Neuronal stem cell (in vitro differentiated cells): ENCODE measurements around the gene RGS8.

Experiments
- DNase-seq: peaks from one replicate; pipeline ENCODE4 v3.0.0-alpha.2; 2013; ENCODE audit warnings: low spot score
- H2AFZ ChIP-seq: one replicate; pipeline ENCODE4 v1.6.1; 2013; ENCODE audit warnings: mild to moderate bottlenecking, low read length, inconsistent platforms
- H2AK5ac ChIP-seq: 2 replicates; pipeline ENCODE4 v1.6.1; 2013; ENCODE audit warnings: low read depth, mild to moderate bottlenecking, inconsistent platforms, low read length, moderate library complexity, mixed read lengths
- H2BK120ac ChIP-seq: 2 replicates; pipeline ENCODE4 v1.6.1; 2013; ENCODE audit warnings: low read depth, mild to moderate bottlenecking, inconsistent platforms, low read length, moderate library complexity, mixed read lengths
- H2BK12ac ChIP-seq: one replicate; pipeline ENCODE4 v1.6.1; 2013; ENCODE audit warnings: low read length, inconsistent platforms
- H2BK15ac ChIP-seq: 2 replicates; pipeline ENCODE4 v1.6.1; 2013; ENCODE audit warnings: mild to moderate bottlenecking, low read length, inconsistent platforms, mixed read lengths
- H2BK5ac ChIP-seq: one replicate; pipeline ENCODE4 v1.6.1; 2013; ENCODE audit warnings: inconsistent platforms, mild to moderate bottlenecking, low read length, moderate library complexity
- H3K14ac ChIP-seq: one replicate; pipeline ENCODE4 v1.6.1; 2013; ENCODE audit warnings: low read length, inconsistent platforms
- H3K18ac ChIP-seq: 2 replicates; pipeline ENCODE4 v1.6.1; 2013; ENCODE audit warnings: low read length, inconsistent platforms
- H3K23ac ChIP-seq: 2 replicates; pipeline ENCODE4 v1.6.1; 2013; ENCODE audit warnings: low read depth, mild to moderate bottlenecking, mixed read lengths, low read length, inconsistent platforms; ENCODE audit not compliant: poor library complexity
- H3K27ac ChIP-seq: replicated peaks from 3 replicates; pipeline ENCODE4 v1.5.1; 2013; ENCODE audit warnings: low read length, inconsistent platforms
- H3K27me3 ChIP-seq, 3 experiments: 2 replicates each; pipeline ENCODE4 v1.6.1; 2013; ENCODE audit warnings: low read length in 3 of 3, mild to moderate bottlenecking in 2 of 3, inconsistent platforms in 1 of 3, low read depth in 1 of 3, mixed read lengths in 1 of 3, moderate library complexity in 1 of 3; ENCODE audit not compliant: control insufficient read depth in 3 of 3, insufficient read depth in 3 of 3
- H3K36me3 ChIP-seq, 2 donors: replicated peaks in 1 of 2; 2 replicates each; pipeline ENCODE4 v1.6.1; 2013; ENCODE audit warnings: low read length in 2 of 2; ENCODE audit not compliant: control insufficient read depth in 2 of 2, insufficient read depth in 2 of 2
- H3K4ac ChIP-seq: 2 replicates; pipeline ENCODE4 v1.6.1; 2013; ENCODE audit warnings: inconsistent platforms, mild to moderate bottlenecking, low read length, moderate library complexity
- H3K4me1 ChIP-seq, 2 donors: 1 replicate in 1 of 2; 2 replicates in 1 of 2; pipeline ENCODE4 v1.6.1; 2013; ENCODE audit warnings: low read length in 2 of 2, low read depth in 1 of 2; ENCODE audit not compliant: control insufficient read depth in 2 of 2, insufficient read depth in 1 of 2
- H3K4me2 ChIP-seq: one replicate; pipeline ENCODE4 v1.6.1; 2013; ENCODE audit warnings: mild to moderate bottlenecking, low read length, inconsistent platforms; ENCODE audit not compliant: insufficient read depth, poor library complexity, severe bottlenecking
- H3K4me3 ChIP-seq, 2 donors: 2 replicates each; pipeline ENCODE4 v1.5.1; 2013; ENCODE audit warnings: low read length in 2 of 2, mild to moderate bottlenecking in 2 of 2, inconsistent platforms in 1 of 2, moderate library complexity in 1 of 2
- H3K79me1 ChIP-seq: one replicate; pipeline ENCODE4 v1.6.1; 2013; ENCODE audit warnings: low read depth, mild to moderate bottlenecking, inconsistent platforms, low read length, moderate library complexity
- H3K9ac ChIP-seq: one replicate; pipeline ENCODE4 v1.6.1; 2013; ENCODE audit warnings: mild to moderate bottlenecking, low read depth, low read length, inconsistent platforms; ENCODE audit not compliant: poor library complexity
- H3K9me3 ChIP-seq, 2 donors: replicated peaks in 1 of 2; 2 replicates each; pipeline versions ENCODE3 to v1.6.1; 2013; ENCODE audit warnings: low read length in 2 of 2, mild to moderate bottlenecking in 2 of 2, inconsistent platforms in 1 of 2, low read depth in 1 of 2, mixed read lengths in 1 of 2, moderate library complexity in 1 of 2; ENCODE audit not compliant: control insufficient read depth in 2 of 2, insufficient read depth in 1 of 2
- H4K8ac ChIP-seq: one replicate; pipeline ENCODE4 v1.6.1; 2013; ENCODE audit warnings: low read depth, mild to moderate bottlenecking, inconsistent platforms, low read length, moderate library complexity
- H4K91ac ChIP-seq: one replicate; pipeline ENCODE4 v1.6.1; 2013; ENCODE audit warnings: low read length, low read depth, mild to moderate bottlenecking, inconsistent platforms; ENCODE audit not compliant: poor library complexity
- WGBS, 2 donors: extraction: QIAGEN DNeasy Blood & Tissue Kit; methylation state at CpG; one replicate each; pipeline ENCODE4 v1.1.7; 2013; ENCODE audit warnings: missing lambda C conversion rate in 2 of 2, mixed read lengths in 1 of 2; ENCODE audit not compliant: insufficient read length in 2 of 2, insufficient replicate concordance in 1 of 2; ENCODE audit errors: extremely low coverage in 2 of 2; 5-methylcytosine and 5-hydroxymethylcytosine counted together

RGS8 gene

GRCh38 chr1:182649041-182649440 lies 35.3 kb downstream of the RGS8 start:
- H2BK120ac ChIP-seq = no peak overlapping the region
- H3K23ac ChIP-seq = no peak overlapping the region
- no peaks in the 10 kb centered on the region for H3K4me1 ChIP-seq
- H3K14ac ChIP-seq = no peak overlapping the region
- H2BK15ac ChIP-seq = no peak overlapping the region
- no peaks in the 10 kb centered on the region for H3K79me1 ChIP-seq
- DNase-seq = no peak
- H3K9ac ChIP-seq = no peak overlapping the region
- H3K27ac ChIP-seq = no peak overlapping the region
- H3K18ac ChIP-seq = no peak overlapping the region
- H3K36me3 ChIP-seq = no peaks in the 10 kb centered on the region
- no peak overlapping the region for H2AFZ ChIP-seq
- no peak overlapping the region for H4K91ac ChIP-seq
- no peak overlapping the region for H3K4me3 ChIP-seq
- H3K27me3 ChIP-seq = no peaks in the 10 kb centered on the region
- H3K4ac ChIP-seq = no peak overlapping the region
- H2BK5ac ChIP-seq = no peak overlapping the region
- no CpG with 5 or more reads among the region's 7 CpGs for WGBS, 2 donors
- no peak overlapping the region for H2AK5ac ChIP-seq
- no peak overlapping the region for H2BK12ac ChIP-seq
- H3K4me2 ChIP-seq = no peak overlapping the region
- H3K9me3 ChIP-seq = no peaks in the 10 kb centered on the region
- H4K8ac ChIP-seq = no peak overlapping the region

- Histone ChIP-seq H3K14ac (no peak overlapping the region), H3K4me3 (no peak overlapping the region), H2BK5ac (no peak overlapping the region), H2AFZ (no peak overlapping the region), H3K23ac (no peak overlapping the region), H3K27me3 (no peaks in the 10 kb centered on the region), H3K18ac (no peak overlapping the region), H4K91ac (no peak overlapping the region), H2AK5ac (no peak overlapping the region), H3K9ac (no peak overlapping the region), H2BK12ac (no peak overlapping the region), H2BK120ac (no peak overlapping the region), H3K79me1 (no peaks in the 10 kb centered on the region), H3K27ac (no peak overlapping the region), H3K4me2 (no peak overlapping the region), H3K4me1 (peaks cover 0 to 2% of the 10 kb centered on the region in 2 donors), H4K8ac (no peak overlapping the region), H3K36me3 (no peaks in the 10 kb centered on the region), H3K4ac (no peak overlapping the region), H2BK15ac (no peak overlapping the region), H3K9me3 (no peaks in the 10 kb centered on the region)
- no CpG with 5 or more reads among the region's 2 CpGs for WGBS, 2 donors
- no peak for DNase-seq
Measured at GRCh38 chr1:182646739-182647138, 37.6 kb downstream of the RGS8 start.

- DNase-seq = no peak
- no peak overlapping the region for H3K18ac ChIP-seq
- no peak overlapping the region for H2AK5ac ChIP-seq
- H3K14ac ChIP-seq = no peak overlapping the region
- no peak overlapping the region for H2BK120ac ChIP-seq
- no peaks in the 10 kb centered on the region for H3K27me3 ChIP-seq
- H4K91ac ChIP-seq = no peak overlapping the region
- H2AFZ ChIP-seq = no peak overlapping the region
- no peak overlapping the region for H3K27ac ChIP-seq
- H3K4ac ChIP-seq = no peak overlapping the region
- no peaks in the 10 kb centered on the region for H3K9me3 ChIP-seq
- H3K4me1 ChIP-seq = peaks cover 0 to 2% of the 10 kb centered on the region in 2 donors
- no peak overlapping the region for H2BK5ac ChIP-seq
- H2BK15ac ChIP-seq = no peak overlapping the region
- no peak overlapping the region for H3K9ac ChIP-seq
- H4K8ac ChIP-seq = no peak overlapping the region
- no peak overlapping the region for H3K4me3 ChIP-seq
- H3K36me3 ChIP-seq = no peaks in the 10 kb centered on the region
- no peaks in the 10 kb centered on the region for H3K79me1 ChIP-seq
- no peak overlapping the region for H3K23ac ChIP-seq
- no peak overlapping the region for H3K4me2 ChIP-seq
- no peak overlapping the region for H2BK12ac ChIP-seq
- WGBS, 2 donors = no CpG with 5 or more reads among the region's 4 CpGs
Measured at GRCh38 chr1:182644886-182645285, 39.5 kb downstream of the RGS8 start.

GRCh38 chr1:182643699-182644098 lies 40.7 kb downstream of the RGS8 start:
- no peaks in the 10 kb centered on the region for H3K36me3 ChIP-seq
- no peak overlapping the region for H3K23ac ChIP-seq
- H3K4me3 ChIP-seq = no peak overlapping the region
- no peak overlapping the region for H2AFZ ChIP-seq
- no peak overlapping the region for H2BK12ac ChIP-seq
- no peak for DNase-seq
- no peak overlapping the region for H3K9ac ChIP-seq
- H3K27me3 ChIP-seq = no peaks in the 10 kb centered on the region
- no peak overlapping the region for H2BK15ac ChIP-seq
- no CpG with 5 or more reads among the region's 3 CpGs for WGBS, 2 donors
- H2BK5ac ChIP-seq = no peak overlapping the region
- H2AK5ac ChIP-seq = no peak overlapping the region
- H3K79me1 ChIP-seq = no peaks in the 10 kb centered on the region
- H4K8ac ChIP-seq = no peak overlapping the region
- H3K18ac ChIP-seq = peak overlapping the region; percentile 54
- H3K27ac ChIP-seq = no peak overlapping the region
- H3K4me2 ChIP-seq = no peak overlapping the region
- peaks cover 0 to 2% of the 10 kb centered on the region in 2 donors for H3K4me1 ChIP-seq
- no peak overlapping the region for H3K4ac ChIP-seq
- H2BK120ac ChIP-seq = no peak overlapping the region
- no peak overlapping the region for H3K14ac ChIP-seq
- H4K91ac ChIP-seq = no peak overlapping the region
- H3K9me3 ChIP-seq = no peaks in the 10 kb centered on the region
